Measurements from ENCODE around the gene THADA.

The THADA gene

DNA sequence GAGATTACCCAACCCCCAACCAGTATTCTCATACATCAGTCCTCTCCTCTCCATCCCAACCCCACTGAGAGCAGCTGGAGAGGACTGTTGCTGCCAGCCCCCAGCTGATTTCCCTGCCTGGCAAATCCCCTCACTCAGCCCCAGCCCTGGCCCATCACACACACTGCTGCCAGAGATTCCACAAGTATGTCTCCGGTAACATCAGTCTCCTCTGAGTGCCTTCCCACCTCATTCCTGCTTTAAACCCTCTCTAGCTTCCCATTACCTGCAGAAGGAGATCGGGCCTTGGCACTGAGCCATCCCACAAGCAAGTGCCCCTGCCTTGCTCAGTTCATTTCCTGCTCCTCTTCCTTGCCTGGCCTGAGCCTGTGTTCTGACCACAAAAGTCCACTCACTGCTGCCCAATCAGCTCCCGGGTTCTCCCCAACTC, 318.9 kb downstream of the THADA start:
- no peak for DNase-seq (ENCODE audit: low read depth in 2 of 2)

DNA sequence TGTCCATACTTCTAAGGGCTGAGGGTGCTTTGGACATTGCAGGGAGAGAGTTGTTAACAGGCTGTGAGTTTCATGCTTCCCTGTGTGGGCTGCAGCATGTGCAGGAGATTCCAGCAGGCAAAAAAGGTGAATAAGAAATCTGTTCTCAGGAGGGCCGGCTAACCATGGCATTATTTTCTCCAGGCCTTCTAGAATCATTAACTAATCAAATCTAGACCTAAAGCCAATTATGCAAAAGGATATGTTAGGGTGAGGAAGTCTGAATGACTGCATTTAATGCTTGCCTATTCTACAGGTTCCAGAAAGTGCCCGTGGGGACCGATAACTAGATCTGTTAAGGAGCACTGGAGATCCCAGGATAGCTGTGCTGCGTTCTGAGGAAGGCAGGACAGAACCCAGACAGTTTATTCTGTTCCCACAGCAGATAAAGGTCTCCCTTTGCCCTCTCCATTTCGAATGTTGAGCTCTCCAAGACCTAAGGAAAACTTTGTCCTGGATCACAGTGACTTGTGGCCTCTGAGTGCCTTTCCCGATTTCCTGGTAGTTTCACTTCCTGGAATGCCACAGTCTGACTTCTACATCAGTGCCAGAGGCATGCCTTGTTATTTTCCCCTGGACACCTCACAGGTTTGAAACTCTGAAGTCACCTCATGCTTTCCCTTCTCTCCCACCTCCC, 319.4 kb downstream of the THADA start:
- no peak for DNase-seq (ENCODE audit: low read depth in 2 of 2)

DNA sequence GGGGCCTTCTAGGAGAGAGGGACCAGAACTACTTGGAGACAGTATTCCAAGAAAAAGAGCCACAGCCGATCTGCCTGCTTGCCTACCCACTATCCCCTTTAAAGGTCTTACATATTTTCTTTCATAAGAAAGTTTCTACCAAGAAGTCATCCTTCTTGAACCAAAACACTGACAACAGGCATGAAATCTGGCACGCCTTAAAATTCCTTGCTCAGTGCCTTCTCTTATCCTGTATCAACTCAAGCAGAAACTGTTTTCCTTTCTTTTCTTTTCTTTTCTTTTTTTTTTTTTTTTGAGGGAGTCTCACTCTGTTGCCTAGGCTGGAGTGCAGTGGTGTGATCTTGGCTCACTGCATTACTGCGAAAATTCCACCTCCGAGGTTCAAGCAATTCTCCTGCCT, 321.1 kb downstream of the THADA start:
- DNase-seq (ENCODE audit: low read depth in 2 of 2), result no peak

DNA sequence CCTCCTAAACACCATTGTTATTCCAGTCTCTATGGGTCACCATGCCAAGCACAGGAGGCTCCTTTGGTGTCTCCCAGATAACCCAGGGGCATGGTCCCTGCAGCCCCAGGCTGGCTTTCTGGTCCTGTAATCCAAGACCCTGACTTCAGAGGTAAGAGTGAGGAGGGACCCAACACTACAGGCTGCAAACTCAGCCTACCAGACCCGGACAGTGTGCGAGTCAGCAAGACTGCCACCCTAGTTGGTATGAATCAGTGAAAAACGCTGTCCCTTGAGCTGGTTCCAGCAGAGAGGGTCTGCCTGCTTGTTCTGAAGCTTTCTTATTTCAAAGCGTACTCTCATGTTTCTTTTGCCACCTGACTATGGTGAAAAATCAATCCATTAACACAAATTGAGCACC, 321.8 kb downstream of the THADA start:
- DNase-seq (ENCODE audit: low read depth in 2 of 2), result no peak

GRCh38 chr2:43273529-43273928, 322.3 kb downstream of the THADA start:
- DNase-seq (ENCODE audit: low read depth in 2 of 2), result no peak

DNA sequence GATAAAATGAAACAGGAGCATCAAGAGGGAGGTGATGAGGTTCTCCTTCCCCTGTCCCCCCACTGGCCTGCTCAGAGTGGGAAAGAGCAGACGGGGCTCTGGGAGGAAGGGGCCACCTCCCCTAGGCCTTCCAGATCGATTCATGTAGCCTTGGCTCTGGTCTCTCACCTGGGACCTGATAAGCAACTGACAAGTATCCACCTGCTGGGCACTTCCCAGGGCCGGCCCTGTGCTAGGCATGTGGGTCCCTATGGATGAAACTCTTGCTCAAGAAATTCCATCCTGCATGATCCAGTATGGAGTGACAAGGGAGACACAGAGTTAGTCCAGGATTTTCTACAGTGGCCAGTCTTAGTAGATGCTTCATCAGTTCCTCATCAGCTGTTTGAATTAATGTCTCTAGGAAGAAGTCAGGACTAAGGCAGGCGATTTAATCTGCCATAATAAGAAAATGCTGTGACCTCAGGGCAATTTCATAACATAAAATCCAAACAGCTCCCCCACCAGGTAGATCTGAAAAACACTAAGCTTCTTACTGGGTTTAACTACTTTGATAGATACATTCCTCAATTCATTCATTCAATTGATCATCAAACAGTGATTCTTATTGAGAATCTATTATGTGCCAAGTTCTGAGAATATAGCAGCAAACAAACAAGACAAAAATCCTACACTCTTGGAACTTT, 324.8 kb downstream of the THADA start:
- DNase-seq (ENCODE audit: low read depth in 2 of 2), result no peak

DNA sequence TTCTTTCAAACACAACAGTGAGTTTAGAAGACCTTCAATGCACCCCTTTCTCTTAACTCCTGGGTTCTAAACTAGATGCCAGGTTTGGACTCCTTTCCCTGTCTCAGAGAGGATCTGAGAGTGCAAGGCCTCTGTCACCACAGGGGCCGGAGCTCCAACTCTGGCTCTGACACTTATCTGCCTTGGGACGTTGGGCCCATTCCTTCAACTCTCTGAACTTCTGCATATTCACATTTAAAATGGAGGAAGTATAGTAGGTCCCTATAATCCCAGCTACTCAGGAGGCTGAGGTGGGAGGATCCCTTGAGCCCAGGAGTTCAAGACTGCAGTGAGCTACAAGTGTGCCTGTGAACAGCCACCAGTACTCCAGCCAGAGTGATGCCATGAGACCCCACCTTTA, 325.4 kb downstream of the THADA start:
- no peak for DNase-seq (ENCODE audit: low read depth in 2 of 2)

DNA sequence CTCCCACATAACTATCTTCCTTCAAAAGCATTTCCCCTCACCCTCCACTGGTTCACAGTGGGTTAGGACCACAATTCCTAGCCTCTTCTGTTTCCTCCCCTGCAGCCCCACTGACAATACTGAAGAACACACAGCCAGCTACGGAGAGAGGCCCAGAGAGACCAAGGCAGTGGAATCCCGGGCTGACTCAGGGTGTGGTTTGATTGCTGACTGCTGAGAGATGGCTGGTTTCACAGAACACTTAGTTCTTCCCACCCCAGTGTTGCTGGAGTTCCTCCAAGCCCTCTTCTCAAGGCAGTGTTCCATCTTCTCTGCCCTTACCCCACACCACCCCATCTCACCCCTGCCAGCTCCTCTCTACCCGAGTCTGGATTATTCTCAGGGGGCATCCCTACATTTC, 326.1 kb downstream of the THADA start:
- DNase-seq (ENCODE audit: low read depth in 2 of 2), result no peak

GRCh38 chr2:43269074-43269572, 326.7 kb downstream of the THADA start:
- no peak for DNase-seq (ENCODE audit: low read depth in 2 of 2)

DNA sequence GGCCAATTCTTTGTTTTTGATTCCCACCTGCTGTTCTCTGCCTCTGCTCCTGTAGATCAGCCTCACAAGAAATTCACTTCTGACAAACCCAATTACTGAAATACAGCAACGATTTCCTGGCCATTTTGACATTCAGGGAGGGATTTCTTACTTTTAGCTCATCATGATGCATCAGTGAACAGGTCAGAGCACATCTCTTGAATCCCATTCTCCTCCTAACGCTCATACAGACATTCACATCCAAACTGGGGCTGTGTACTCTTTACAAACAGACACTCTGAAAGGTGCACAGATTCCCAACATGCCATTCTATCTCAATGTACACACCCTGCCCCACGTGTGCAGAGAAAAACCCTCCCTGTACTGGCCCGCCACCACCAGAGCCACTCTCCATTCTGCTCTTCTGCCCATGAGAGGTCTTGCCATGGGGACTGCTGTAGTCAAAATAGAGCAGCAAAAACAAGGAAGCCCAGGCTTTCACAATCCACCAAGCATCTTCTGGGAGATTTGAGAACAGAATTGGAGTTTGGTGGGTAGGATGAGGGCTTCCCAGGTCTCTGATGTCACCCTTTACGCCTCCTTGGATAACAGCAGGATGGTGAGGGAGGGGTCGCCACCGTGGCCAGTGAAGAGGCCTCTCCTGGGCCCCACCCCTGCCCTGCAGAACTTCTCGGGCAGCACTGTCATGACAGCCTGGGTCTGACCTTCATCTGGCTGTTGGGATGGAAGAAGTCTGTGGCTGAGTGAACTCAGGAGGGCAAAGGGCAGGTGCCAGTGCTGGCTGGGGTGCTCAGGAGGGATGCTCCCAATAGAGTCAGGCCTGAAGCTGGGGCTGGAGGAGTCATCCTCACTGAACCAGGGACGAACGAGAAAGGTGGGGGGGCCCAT, 327.5 kb downstream of the THADA start:
- no peak for DNase-seq (ENCODE audit: low read depth in 2 of 2)

DNA sequence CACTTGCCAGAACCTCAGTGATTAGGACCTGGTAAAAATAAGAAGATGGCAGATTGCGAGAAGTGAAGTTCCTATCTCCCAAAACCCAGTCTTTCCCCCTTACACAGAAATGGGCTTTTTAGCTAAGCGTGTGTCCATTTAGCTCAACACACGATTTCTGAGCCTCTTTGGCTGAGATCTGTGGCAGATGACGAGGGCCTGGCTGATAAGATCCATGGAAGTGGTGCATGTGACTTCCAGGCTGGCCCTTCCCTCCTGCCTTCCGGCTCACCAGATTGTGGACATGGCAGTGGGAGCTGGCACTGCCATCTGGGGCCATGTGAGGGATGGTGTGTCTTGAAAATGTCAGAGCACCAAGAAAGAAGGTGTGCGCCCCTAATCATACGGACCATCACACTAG, 328.5 kb downstream of the THADA start:
- no peak for DNase-seq (ENCODE audit: low read depth in 2 of 2)

- no peak for DNase-seq (ENCODE audit: low read depth in 2 of 2)
Observed at GRCh38 chr2:43266711-43267111, 329.1 kb downstream of the THADA start.

- no peak for DNase-seq (ENCODE audit: low read depth in 2 of 2)
Observed at GRCh38 chr2:43265421-43265820, 330.4 kb downstream of the THADA start.

DNA sequence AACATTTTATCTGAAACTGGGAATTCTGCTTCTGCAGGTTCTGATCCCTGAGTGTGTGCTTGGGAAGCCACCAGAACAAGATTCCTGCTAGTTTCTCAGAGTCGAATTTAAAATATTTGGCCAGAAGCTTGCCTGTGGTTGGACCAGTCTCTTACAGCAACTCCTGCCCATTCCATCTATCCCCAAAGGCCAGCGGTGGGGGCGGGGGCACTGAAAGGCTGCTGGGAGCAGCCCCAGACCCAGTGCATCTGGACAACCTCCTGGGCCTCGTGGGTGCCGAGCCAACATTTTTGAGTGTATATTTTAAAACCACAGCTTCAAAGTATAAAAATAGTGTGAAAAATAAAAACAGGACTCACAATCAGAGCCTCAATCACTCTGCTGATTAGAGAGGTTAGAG, 330.8 kb downstream of the THADA start:
- DNase-seq (ENCODE audit: low read depth in 2 of 2), result no peak

DNA sequence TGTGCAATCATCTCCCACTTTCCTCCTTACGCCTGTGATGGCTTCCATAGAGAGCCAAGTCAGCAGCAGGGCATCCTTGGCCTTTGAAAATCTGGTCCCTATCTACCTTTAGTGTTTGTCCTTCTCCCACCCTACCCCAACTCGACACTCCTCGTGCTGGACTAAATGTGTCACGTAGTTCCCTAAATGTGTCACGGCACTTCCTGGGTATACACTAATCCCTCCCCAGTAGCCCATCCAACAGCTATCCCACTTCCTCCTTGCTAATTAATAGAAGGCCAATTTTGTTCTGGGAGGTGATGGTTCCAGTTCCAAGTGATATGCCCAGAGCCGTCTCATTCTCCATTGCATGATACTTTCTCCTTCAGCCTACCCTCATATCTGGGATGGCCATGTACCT, 332.9 kb downstream of the THADA start:
- DNase-seq (ENCODE audit: low read depth in 2 of 2), result no peak

- no peak for DNase-seq (ENCODE audit: low read depth in 2 of 2)
Observed at GRCh38 chr2:43262239-43262638, 333.6 kb downstream of the THADA start.

DNA sequence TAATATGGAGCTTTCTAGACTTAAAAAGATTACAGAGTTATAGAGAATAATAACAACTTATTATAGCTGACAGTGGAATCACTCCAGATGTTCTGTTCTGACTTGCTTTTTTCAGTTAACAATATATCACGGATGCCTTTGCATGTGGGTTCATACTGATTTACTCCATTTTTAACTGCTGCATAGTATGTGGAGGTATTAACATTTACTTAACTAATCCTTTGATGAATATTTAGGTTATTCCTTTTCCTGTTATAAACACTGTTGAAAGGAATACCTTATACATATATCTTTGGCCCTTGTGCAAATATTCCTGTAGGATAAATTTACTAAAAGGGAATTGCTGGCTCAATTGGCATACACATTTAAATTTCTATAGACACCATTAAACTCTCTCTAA, 336.3 kb downstream of the THADA start:
- no peak for DNase-seq (ENCODE audit: low read depth in 2 of 2)

- no peak for DNase-seq (ENCODE audit: low read depth in 2 of 2)
Observed at GRCh38 chr2:43258547-43259156, 337.2 kb downstream of the THADA start.

DNA sequence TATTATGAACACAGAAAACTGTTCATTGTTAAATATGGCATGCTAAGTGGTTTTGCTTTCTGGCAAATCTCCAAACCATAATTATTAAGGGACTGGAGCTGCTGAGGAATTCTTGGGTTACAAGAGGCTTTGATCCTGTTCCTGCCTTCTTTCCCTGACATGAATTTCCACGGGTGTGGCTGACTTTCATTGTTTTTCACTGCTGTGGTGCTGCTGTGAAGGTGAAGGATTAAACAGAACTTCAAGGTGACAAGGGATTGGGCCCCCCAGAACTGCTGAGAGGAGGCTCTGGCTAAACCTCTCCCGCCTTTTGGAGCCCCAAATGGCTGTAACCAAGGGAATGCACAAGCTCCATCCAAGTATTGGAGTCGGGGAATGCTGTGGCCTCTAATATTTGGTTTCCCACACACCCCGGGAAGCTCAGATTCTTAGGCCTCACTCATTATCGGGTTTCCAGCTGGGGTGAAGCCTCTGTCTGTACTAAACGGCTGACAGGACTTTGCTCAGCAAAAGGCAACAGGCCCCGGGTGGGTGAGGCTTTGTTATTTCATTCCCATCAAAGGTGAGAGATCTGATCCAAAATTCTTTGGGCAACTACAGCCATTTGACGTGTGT, 340.4 kb downstream of the THADA start:
- no peak for DNase-seq (ENCODE audit: low read depth in 2 of 2)

GRCh38 chr2:43254331-43254730, 341.5 kb downstream of the THADA start:
- DNase-seq (ENCODE audit: low read depth in 2 of 2), result no peak

DNA sequence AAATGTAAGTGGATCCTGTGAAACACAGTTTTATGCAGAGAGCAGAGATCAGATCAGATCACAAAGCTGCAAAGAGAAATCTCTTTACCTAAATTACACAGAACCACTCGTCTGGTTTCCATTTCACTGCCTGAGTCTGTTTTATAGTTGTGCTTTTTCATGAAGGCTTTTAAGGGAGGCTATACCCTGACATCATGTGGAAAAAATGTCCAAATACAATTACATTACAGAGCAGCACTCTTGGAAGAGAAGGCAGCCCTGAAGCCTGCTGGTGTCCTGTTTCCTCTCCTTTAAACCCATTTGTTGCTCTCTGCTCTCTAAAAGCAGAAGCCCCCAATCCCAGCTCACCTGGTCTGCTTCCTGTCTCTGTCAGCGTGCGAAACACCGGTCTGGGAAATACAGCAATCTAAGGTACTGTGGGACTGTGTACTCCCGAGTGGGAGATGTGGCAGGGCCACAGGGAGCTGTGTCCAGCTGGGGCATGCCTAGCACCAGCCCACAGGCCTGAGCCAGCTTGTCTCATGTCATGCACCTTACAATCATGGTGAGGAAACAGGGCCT, 344.6 kb downstream of the THADA start:
- no peak for DNase-seq (ENCODE audit: low read depth in 2 of 2)

Measured in stimulated activated CD4-positive, alpha-beta T cell treated with anti-CD3 and anti-CD28 coated beads, Interleukin-1b, Interleukin-23, amount 100 ng/mL, for 4 hours (primary cell).